Kidney glomerular epithelial cell (primary cell): ENCODE results near the gene ERC1.
"Not testable (repeated sequence)": the region's sequence is repeated elsewhere in the genome, so short reads cannot be mapped to it uniquely, and the experiment has no call there.

Experiments
- DNase-seq: peaks from one replicate; lab custom pipeline; 2025; lab: John Stamatoyannopoulos, UW

ERC1 gene

DNA sequence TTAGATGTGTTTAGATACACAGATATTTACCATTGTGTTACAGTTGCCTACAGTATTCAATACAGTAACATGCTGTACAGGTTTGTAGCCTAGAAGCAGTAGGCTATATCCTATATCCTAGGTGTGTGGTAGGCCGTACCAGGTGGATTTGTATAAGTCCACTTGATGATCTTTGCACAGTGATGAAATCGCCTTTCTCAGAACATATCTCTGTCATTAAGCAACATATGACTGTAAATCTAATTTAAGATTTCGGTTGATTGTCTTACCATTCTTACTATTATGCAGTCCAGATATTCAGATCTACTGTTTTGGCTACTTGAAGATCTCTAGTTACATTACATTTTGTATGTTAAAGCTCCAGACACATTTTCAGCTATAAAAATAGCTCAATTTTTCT, 39.8 kb downstream of the ERC1 start:
- no peak for DNase-seq

DNA sequence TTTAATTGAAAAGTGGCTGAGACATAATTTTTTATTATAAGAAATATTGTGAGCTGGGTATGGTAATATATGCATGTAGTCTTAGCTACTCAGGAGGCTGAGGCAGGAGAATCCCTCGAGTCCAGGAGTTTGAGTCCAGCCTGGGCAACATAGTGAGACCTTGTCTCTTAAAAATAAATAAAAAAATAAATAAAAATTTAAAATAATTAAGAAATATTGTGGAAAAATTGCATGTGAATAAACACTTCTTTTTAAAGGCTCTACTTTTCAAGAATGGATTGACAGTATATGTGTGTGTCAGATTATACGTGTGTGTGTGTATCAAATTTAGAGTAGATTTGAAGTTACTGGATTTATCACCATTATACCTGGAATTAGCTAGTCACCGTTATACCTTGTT, 43.2 kb downstream of the ERC1 start:
- no peak for DNase-seq

DNA sequence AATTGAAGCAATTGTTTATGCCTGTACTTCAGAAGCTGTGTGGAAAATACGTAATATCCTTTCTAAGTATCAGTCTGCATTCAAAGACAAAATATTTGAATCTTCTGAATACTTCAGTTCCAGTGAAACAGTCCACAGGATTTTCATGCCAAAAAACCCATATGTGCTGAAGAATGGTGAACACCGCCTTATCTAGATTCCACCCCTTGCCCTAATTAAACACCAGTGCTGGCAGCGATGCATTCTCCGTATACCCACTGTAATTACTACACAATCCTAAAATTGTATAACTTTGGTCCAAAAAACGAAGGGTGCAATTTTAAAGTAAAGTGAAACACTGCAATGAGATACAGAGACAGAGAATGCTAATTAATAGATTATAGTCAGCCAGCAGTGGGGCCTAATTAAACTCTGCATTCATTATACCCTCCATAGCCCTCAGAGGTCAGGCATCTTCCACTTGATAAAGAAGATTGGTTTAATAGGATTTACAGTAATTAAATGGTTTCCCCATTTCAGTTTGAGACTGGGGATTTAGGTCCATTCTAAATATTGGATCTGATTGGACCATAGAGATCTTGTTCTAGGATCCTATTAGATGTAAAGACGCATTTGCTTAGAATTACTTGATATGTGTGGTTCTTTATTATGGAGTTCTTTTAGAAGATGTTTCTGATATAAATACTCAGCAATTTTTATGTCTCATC, 43.9 kb downstream of the ERC1 start:
- DNase-seq, result no peak

DNA sequence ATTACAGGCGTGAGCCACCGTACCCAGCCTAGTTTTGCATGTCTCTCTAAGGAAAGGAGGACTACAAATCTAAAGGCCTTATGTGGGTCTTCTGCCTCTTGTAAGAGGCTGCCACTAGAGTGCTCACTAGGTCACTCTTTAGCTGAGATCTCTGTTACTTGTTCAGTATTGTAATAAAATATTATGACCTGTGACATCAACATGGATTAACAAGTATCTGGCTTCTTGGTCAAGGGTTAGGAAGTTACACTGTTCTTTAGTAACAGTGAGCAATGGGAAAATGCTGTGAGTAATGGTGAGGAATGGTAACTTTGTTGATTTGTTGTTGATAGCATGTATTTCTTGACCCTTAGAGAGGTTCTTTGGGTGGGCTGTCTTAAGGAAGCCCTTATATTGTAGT, 50.5 kb downstream of the ERC1 start:
- DNase-seq, result no peak

DNA sequence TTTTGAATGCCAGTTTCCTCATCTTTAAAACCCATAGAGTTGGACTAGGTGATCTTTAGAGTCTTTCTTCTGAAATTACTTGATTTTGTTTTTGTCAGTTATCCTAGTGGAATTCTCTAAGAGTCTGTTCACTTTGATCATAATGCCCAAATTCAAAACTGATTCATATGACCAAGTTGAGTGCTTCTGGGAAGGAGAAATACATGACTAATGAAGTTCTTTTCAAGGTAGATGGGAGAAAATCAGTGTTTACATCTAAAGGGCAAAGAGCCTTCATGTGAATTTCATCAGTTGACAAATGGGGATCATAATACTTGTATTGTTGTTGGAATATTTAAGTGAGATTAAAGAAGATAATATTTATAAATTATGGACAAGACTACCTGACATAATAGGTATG, 53.2 kb downstream of the ERC1 start:
- no peak for DNase-seq

DNA sequence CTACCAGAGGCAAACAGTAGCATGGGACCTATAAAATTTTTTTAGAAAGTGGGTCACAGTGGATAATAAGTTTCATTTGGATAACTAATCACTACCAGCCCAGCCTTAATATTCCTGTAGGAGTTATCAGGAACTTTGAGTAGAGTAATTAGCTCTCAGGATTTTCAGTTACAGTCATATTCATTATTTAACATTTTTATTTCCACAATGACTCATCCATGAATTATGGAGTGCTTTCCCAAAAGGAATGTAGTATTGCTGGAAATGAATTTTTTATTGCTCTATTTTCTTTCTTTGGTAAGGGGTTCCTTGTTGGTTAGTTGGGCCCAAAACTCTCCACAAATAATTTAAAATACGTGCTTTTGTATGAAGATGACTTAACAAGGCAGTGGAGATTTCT, 53.7 kb downstream of the ERC1 start:
- DNase-seq, result peak; percentile 20

DNA sequence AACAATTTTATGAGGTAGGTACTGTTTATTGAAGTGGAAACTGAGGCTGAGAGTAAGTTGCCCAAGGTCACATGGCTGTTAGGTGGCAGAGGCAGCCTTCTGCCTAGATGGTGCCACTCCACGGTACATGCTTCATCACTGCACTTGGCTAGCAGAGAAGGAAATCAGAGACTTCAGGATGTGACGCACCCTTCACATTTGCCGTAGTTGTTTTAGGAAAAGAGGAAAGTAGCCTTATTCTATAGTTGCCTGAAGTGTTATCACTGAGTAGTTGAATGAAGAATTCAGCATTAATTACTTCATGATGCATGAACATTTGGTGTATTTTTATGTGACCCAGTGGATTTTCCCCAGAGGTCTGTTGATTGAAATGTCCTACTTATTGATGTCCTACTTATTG, 55.7 kb downstream of the ERC1 start:
- DNase-seq, result no peak

DNA sequence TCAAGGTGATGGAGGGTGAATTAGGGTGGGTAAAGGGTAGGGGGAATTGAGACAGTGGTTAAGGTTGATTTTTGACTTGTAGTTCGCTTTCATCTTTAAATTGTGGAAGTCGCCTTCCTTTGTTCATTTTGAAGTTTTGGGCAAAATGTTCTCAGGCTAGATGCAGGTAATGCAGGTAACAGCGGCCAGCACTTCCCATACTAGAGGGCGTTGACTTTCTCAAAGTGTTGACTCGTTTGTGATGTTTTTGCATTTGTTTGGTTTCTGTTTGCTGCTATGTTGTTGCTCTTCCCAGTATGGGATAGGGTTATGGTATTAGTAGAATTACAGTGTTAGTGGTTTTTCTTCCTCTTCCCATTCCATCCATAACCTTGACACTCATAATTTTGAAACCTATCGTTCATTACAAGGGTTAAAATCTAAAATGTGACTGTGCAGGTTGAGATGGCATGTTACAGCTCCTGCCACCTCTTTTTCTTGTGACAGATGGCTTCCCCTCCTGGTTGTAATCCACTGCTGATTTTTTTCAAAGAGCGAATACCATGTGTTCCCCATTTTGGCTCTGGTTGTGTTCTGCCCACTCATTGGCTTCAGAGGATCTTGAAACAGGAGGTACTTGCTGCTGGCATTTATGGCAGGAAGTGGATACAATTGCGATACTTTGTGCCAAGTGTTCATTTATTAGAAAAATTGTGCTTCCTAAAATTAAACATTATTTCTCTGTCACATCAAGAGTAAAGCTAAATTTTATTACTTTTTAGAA, 57.1 kb downstream of the ERC1 start:
- DNase-seq, result no peak

DNA sequence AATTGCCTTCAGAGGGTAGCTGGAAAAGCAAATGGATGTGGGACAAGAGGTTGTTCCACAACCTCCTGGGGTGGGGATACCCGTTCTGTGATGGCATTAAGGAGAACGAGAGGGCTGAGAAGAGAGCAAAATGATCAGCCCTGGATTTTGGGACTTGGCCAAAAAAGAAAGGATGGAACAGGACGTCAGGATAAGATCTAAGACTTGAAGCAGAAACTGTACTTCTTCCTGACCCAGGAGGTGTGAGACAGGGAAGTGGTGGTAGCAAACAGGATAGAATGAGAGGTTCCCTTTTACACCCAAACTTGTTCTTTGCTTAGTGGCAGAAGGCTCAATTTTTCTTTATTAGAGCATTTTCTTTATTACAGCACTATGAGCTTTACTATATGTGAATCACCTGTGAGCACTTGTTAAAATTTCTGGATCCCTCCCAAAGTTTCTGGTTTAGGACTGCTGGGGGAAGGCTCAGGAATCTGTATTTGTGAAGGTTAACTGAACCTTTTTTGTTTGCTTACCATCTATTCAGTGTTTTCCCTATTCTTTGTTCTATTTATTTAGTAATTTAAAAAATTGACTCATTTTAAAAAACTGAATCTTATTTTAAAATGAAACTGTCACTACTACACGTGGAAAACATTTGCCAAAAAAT, 59.2 kb downstream of the ERC1 start:
- no peak for DNase-seq

DNA sequence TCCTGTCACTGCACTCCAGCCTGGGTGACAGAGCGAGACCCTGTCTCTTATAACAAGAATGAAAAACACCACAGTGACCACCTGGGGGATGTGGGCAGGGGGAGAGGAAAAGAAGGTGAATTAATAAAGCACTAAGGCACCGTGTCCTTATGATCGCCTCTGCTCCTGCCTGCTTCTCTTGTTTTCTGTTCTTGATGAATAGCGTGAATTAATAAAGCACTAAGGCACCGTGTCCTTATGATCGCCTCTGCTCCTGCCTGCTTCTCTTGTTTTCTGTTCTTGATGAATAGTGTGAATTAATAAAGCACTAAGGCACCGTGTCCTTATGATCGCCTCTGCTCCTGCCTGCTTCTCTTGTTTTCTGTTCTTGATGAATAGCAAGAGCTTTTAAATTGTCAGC, 60.6 kb downstream of the ERC1 start:
- not testable (repeated sequence) for DNase-seq

DNA sequence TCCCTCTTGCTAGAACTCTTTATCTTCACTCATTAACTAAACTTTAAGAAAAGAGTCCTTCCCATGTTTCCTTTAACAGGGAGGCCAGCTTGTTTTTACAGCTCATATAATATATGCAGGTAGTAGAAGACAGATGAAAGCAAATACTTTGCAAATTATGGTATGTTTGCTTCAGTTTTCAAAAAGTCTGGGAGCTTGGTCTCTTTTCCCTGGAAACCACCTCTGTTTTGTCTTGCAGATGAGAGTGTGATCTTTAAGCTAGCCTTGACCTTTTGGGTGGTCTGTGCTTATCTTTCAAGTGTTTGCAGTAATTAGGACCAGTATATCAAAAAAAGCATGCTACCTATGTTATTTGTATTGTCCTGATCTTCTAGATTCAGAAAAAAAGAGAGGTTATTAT, 62.7 kb downstream of the ERC1 start:
- DNase-seq, result no peak

DNA sequence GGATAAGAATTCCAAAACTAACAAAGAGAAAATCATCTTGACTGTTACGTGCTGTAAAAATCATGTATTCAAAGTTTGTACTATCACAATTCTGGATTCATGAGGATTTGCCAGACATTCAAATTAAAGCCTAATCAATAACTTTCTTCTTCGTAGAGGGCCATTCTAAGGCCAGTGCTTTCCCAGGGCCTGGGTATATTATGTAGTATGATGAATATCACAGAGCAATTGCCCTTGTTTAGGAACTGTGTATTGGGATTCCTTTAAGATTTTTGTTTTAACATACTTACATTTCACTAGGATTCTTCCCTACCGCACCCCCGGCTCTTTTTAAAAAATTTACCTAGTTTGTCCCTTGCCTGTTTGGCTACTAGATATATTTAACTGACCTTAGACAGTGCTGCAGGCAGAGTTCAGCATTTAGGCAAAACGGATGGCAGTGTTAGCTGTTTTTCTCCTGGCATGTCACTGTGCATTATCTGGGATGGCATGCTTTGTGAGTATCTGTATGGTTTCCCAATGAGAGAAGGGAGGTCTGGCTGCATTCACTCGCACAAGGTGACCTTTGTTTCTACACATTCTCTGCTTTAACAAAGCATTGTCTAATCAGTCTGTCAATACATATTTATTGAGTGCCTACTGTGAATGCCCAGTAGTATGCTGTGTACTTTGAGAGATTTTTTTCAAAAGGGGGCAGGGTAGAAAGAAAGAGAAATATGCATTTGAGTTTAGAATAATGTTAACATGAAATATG, 63.3 kb downstream of the ERC1 start:
- no peak for DNase-seq

DNA sequence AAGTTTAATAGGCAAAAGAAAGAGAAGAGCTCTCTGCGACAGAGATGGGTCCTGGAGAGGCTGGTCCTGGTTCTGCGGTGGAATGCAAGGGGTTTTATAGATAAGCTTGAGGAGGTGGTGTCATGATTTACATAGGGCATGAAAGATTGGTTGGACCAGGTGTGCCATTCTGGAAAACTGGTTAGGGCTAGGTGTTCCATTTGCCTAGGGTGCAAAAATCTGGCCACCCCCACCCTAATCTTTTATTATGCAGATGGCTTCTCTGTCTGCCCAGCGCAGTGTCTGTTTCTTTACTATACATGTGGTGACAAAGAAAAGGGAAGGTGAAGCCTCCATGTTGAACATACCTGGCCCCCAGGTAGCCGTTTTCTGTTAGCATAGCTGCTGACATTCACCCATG, 65.4 kb downstream of the ERC1 start:
- DNase-seq, result no peak

DNA sequence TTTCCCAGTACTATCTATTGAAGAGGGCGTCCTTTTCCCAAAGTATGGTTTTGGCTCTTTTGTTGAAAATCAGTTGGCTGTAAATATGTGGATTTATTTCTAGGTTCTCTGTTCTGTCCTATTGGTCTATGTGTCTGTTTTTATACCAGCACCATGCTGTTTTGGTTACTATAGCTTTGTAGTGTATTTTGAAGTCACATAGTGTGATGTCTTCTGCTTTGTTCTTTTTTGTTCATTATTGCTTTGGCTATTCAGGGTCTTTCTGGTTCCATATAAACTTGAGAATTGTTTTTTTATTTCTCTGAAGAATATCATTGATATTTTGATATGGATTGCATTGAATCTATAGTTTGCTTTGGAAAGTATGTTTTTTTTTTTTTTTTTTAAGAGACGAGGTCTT, 67.4 kb downstream of the ERC1 start:
- DNase-seq, result no peak

DNA sequence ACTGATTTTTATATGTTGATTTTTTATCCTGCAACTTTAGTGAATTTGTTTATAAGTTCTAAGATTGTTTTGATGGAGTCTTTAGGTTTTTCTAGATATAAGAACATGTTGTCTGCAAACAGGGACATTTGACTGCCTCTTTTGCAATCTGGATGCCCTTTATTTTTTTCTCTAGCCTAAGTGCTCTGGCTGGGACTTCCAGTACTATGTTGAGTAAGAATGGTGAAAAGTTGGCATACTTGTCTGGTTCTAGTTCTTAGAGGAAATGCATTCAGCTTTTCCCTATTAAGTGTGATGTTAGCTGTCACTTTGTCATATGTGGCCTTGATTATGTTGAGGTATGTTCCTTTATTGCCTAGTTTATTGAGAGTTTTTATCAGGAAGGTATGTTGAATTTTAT, 68.1 kb downstream of the ERC1 start:
- DNase-seq, result no peak

DNA sequence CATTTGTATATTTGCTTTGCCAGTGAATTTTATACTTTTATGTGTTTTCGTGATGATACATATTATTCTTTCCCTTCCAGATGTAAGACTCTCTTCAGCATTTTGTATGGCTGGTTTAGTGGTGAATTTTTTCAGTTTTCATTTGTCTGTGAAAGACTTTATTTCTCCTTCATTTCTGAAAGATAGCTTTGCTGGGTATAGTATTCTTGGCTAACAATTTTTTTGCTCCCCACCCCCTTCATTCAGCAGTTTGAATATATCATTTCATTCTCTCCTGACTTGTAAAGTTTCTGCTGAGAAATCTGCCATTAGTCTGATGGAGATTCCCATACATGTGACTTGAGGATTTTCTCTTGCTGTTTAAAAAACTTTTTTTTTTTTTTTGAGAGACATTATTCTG, 72.8 kb downstream of the ERC1 start:
- no peak for DNase-seq

DNA sequence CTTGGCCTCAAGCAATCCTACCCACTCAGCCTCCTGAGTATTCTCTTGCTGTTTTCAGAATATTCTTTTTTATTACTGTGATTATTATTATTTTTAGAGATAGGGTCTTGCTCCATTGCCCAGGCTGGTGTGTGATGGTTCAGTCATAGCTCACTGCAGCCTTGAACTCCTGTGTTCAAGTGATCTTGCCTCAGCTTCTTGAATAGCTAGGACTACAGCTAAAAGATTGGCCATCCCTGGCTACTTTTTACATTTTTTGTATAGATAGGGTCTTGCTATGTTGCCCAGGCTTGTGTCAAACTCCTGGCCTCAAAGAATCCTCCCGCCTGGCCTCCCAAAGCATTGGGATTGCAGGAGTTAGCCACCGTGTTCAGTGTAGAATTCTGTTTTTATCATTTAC, 73.3 kb downstream of the ERC1 start:
- no peak for DNase-seq

DNA sequence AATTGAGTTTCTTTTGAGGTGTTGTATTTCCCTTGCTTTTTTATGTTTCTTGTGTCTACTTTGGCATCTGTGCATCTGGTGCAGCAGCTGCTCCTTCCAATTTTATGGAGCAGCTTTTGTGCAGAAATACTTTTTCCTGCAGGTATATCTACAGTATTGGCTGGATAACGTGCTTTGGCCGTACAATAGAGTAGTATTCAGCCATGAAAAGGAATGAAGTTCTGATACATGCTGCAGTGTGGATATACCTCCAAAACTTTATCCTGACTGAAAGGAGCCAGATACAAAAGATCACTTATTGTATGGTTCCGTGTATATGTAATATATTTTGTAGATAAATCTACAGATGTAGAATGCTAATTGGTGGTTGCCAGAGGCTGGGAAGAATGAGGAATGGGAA, 74.6 kb downstream of the ERC1 start:
- DNase-seq, result no peak

DNA sequence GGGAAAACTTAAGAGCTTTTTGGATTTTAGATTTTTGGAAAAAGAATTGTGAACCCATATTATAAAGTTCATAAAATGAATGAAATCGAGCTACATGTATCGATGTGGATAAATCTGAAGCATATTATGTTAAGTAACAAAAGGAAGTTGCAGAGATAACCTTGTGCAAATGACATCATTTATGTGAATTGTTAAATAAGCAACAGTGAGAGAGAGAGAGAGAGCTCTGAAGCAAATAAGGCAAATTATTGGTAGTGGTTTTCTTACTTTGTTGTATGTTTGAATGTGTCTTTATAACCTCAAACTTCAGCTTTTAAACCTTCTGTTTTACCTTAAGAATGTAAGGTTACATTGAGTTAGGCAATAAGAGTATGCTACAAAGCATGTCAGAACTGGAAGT, 78.8 kb downstream of the ERC1 start:
- no peak for DNase-seq

DNA sequence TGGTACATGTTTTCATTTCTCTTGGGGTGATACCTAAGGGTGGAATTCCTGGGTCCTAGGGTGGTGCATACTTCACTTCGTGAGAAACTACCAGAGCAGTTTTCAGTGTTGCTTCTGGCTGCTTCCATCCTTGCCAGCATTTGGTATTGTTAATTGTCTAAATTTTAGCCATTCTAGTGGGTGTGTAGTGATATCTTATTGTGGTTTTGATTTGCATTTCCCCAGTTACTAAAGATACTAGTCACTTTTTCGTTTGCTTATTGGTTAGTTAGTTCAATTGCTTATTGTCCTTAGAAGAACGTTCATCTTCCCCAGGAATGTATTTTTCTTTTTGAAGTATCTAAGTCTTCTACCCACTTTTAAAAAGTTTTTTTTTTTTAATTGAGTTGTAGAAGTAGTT, 80.2 kb downstream of the ERC1 start:
- DNase-seq, result no peak

DNA sequence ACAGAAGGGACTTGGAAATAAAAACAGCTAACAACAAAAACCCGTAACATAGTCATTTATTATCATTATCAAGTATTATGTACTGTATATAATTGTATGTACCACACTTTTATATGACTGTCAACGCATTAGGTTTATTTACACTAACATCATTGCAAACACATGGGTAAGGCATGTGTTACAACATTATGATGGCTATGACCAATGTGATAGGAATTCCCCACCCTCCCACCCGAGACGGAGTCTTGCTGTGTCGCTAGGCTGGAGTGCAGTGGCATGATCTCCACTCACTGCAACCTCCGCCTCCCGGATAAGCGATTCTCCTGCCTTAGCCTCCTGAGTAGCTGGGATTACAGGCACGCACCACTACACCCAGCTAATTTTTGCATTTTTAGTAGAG, 82.6 kb downstream of the ERC1 start:
- DNase-seq, result no peak

DNA sequence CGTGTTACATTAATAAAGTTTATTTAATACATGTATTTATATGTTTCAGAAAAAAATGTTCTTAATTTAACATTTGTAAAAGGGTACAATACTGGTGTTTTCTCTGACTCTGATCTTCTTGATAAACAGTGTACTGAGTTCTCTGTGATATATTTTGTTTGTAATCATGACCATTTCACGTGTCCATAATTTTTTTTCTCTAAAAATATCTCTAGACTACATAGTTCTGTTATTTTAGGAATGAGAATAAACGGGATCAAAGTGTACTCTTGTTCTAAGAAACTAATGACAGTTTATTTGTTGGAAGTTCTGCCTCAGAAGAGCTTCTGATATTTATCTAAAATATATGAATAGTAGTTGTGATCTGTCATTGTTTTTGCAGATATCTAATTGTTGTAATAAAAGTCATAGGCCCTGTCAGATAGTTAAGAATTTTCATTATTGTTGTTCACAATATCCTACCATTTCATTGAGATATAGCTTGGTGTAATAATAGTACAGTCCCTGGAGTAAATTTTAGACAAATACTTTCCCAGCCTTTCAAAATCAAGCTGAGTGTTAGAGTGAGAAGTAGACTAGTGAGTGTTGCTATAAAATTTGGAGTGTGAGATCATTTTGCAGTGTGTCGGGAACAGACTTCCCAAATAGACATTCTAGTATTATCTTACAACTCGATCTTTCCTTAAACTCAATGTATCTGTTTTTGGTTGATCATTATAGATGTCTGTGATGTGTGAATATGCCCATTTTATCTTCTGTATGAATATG, 86.2 kb downstream of the ERC1 start:
- no peak for DNase-seq
